Adipocyte (in vitro differentiated cells): Measurements from ENCODE around the gene CCDC110.

ENCODE experiments used
- DNase-seq: peaks from one replicate; pipeline ENCODE4 v3.0.0-alpha.2; 2015; ENCODE audit warnings: low read depth
- H3K27me3 ChIP-seq: replicated peaks from 2 replicates; pipeline ENCODE4 v1.7.0; 2013; ENCODE audit warnings: mild to moderate bottlenecking, low read length, moderate library complexity; ENCODE audit not compliant: control insufficient read depth, insufficient read depth
- H3K36me3 ChIP-seq: 2 replicates; pipeline ENCODE4 v1.7.0; 2013; ENCODE audit warnings: low read length, mild to moderate bottlenecking, moderate library complexity; ENCODE audit not compliant: control insufficient read depth, insufficient read depth, severe bottlenecking
- H3K4me1 ChIP-seq: 2 replicates; pipeline ENCODE4 v1.7.0; 2013; ENCODE audit warnings: mild to moderate bottlenecking, low read length, moderate library complexity; ENCODE audit not compliant: control insufficient read depth, insufficient read depth
- H3K4me3 ChIP-seq: 2 replicates; pipeline ENCODE4 v1.7.0; 2013; ENCODE audit warnings: mild to moderate bottlenecking, low read length, moderate library complexity
- H3K9ac ChIP-seq: 2 replicates; pipeline ENCODE4 v1.7.0; 2013; ENCODE audit warnings: mild to moderate bottlenecking, low read length, moderate library complexity
- H3K9me3 ChIP-seq: 2 replicates; pipeline ENCODE4 v1.7.0; 2013; ENCODE audit warnings: mild to moderate bottlenecking, low read length, moderate library complexity; ENCODE audit not compliant: control insufficient read depth

CCDC110 gene

GRCh38 chr4:185411849-185412248, 59.7 kb downstream of the CCDC110 start:
- no peak overlapping the region for H3K4me3 ChIP-seq
- peaks cover 65% of the 10 kb centered on the region for H3K36me3 ChIP-seq
- no peak for DNase-seq
- H3K9me3 ChIP-seq = no peaks in the 10 kb centered on the region
- H3K9ac ChIP-seq = no peak overlapping the region
- H3K27me3 ChIP-seq = no peaks in the 10 kb centered on the region
- H3K4me1 ChIP-seq = peaks cover 5% of the 10 kb centered on the region

DNA sequence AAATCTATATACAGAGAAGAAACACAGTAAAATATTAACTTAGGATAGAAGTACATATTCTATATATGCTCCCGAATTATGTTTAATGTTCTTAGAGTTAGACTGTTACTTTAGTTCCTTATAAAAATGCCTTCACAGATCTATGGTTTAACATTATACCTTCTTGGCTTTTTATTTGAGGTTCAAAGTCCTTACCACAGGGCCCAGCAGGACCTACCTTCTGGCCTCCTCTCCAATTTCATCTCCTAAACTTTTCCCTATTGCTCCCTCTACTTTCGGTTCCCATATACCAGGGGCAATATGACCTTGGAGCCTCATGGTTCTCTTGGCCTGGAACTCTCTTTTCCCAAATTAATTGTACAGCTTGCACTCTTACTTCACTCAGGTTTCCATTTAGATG, 63.1 kb downstream of the CCDC110 start:
- H3K9ac ChIP-seq = no peak overlapping the region
- H3K4me3 ChIP-seq = no peak overlapping the region
- H3K27me3 ChIP-seq = no peaks in the 10 kb centered on the region
- no peaks in the 10 kb centered on the region for H3K4me1 ChIP-seq
- H3K9me3 ChIP-seq = no peaks in the 10 kb centered on the region
- peaks cover 54% of the 10 kb centered on the region for H3K36me3 ChIP-seq
- no peak for DNase-seq

DNA sequence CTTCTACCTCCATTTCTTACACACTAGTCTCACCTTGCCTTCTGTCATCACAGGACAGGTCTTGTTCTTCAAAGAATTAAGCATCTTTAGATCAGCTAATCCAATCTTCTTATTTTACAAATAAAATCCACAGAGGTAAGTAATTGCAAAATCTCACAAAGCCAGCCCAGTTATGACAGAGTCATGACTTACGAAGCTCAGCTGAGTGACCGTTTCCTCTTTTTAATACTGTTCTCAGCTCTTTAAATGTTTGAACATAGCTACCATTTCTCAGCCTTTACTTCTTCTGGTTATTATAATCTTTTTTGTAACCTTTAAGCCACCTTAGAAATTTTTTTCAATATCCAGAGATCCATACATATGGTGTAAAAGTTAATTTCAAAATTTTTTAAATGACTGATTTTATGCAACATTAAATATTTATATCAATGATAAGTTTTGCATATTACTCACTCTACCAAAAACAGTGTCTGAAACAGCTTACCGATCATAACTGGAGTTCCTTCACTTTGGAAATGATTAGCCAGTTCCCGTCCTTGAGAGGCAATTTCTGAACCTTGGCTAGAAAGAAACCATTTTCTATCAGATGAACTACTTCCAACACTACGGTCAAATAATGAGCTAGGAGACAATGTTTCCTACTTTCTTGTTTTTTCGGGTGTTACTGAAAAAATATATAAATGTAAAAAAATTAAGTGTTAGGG, 66.1 kb downstream of the CCDC110 start:
- no peaks in the 10 kb centered on the region for H3K27me3 ChIP-seq
- H3K36me3 ChIP-seq = peaks cover 57% of the 10 kb centered on the region
- no peaks in the 10 kb centered on the region for H3K4me1 ChIP-seq
- DNase-seq = no peak
- no peak overlapping the region for H3K4me3 ChIP-seq
- H3K9ac ChIP-seq = no peak overlapping the region
- H3K9me3 ChIP-seq = no peaks in the 10 kb centered on the region

DNA sequence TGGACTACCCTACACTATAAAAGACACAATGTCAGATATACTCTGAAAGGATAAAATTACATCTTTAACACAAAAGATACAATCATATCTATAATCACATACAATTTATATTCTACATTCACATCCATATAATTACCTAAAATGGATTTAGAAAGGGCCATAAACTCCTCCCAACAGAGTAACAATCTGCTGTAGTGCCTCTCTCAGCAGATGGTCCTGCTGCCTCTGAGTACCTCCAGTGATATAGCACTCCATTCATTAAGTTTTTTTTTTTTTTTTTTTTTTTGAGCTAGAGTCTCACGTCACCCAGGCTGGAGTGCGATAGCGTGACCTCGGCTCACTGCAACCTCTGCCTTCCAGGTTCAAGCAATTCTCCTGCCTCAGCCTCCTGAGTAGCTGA, 67.5 kb downstream of the CCDC110 start:
- no peak for DNase-seq
- Histone ChIP-seq H3K4me3 (no peak overlapping the region), H3K4me1 (no peaks in the 10 kb centered on the region), H3K36me3 (peaks cover 62% of the 10 kb centered on the region), H3K27me3 (no peaks in the 10 kb centered on the region), H3K9ac (no peak overlapping the region), H3K9me3 (no peaks in the 10 kb centered on the region)

DNA sequence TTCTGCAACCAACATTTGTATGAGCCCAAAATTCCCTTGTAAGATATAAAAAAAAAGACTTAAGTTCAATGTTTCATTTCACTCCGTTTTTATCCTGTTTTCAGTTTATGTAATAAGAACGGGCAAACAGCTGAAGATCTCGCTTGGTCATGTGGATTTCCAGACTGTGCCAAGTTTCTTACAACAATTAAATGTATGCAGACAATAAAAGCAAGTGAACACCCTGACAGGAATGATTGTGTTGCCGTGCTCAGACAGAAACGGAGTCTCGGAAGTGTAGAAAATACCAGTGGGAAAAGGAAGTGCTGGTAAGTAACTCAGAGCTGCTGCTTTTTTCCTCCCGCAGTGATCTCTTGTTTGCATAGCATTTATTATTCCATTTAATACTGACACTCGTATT, 72.1 kb downstream of the CCDC110 start:
- DNase-seq = no peak
- H3K4me3 ChIP-seq = no peak overlapping the region
- no peaks in the 10 kb centered on the region for H3K27me3 ChIP-seq
- peaks cover 17% of the 10 kb centered on the region for H3K4me1 ChIP-seq
- no peaks in the 10 kb centered on the region for H3K9me3 ChIP-seq
- H3K9ac ChIP-seq = no peak overlapping the region
- peaks cover 43% of the 10 kb centered on the region for H3K36me3 ChIP-seq

GRCh38 chr4:185398618-185399017, 72.9 kb downstream of the CCDC110 start:
- Histone ChIP-seq H3K27me3 (no peaks in the 10 kb centered on the region), H3K36me3 (peaks cover 43% of the 10 kb centered on the region), H3K9me3 (no peaks in the 10 kb centered on the region), H3K4me1 (peaks cover 19% of the 10 kb centered on the region), H3K9ac (no peak overlapping the region), H3K4me3 (no peak overlapping the region)
- DNase-seq = no peak

DNA sequence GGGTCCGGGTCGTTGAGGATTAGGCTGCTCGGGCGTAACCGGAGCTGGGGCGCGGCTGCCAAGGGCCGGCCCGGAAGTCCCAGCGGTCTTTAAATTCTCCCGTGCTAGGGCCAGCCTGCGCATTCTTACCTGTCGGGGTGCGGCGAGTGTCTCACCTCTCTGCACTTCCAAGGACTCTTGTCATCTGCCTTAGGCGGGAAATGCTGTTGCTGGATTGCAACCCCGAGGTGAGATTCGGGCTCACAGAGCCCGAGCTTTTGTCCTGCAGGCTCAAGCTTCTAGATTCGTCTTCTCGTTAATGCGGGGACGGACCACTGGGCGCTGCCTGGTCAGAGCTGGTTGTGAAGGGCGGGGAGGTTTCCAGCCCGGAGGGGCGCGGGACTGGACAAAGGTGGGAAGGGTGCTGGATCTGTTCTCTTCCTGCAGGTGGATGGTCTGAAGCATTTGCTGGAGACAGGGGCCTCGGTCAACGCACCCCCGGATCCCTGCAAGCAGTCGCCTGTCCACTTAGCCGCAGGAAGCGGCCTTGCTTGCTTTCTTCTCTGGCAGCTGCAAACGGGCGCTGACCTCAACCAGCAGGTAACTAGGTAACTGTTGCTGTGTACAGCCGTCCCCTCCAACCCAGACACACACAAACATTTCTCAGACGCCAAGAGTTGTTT, 74.7 kb downstream of the CCDC110 start, which contains the start of gene ANKRD37:
ANKRD37 (plus strand) TSS at position 118 of the 662 bp plus-strand sequence; CDS start at position 201, 83 bp downstream.
- H3K36me3 ChIP-seq = peaks cover 28% of the 10 kb centered on the region
- H3K4me3 ChIP-seq = peak within 1 kb of the TSS; percentile 93
- peaks cover 19% of the 10 kb centered on the region for H3K4me1 ChIP-seq
- no peaks in the 10 kb centered on the region for H3K27me3 ChIP-seq
- H3K9me3 ChIP-seq = no peaks in the 10 kb centered on the region
- no peak for DNase-seq
- H3K9ac ChIP-seq = peak within 1 kb of the TSS; percentile 92

- H3K36me3 ChIP-seq = peaks cover 21% of the 10 kb centered on the region
- H3K9ac ChIP-seq = peak overlapping the region; percentile 92
- peaks cover 19% of the 10 kb centered on the region for H3K4me1 ChIP-seq
- no peaks in the 10 kb centered on the region for H3K9me3 ChIP-seq
- peak overlapping the region; percentile 93 for H3K4me3 ChIP-seq
- H3K27me3 ChIP-seq = no peaks in the 10 kb centered on the region
- peak; percentile 98 for DNase-seq
Measured at GRCh38 chr4:185395956-185396723, 75.4 kb downstream of the CCDC110 start.

DNA sequence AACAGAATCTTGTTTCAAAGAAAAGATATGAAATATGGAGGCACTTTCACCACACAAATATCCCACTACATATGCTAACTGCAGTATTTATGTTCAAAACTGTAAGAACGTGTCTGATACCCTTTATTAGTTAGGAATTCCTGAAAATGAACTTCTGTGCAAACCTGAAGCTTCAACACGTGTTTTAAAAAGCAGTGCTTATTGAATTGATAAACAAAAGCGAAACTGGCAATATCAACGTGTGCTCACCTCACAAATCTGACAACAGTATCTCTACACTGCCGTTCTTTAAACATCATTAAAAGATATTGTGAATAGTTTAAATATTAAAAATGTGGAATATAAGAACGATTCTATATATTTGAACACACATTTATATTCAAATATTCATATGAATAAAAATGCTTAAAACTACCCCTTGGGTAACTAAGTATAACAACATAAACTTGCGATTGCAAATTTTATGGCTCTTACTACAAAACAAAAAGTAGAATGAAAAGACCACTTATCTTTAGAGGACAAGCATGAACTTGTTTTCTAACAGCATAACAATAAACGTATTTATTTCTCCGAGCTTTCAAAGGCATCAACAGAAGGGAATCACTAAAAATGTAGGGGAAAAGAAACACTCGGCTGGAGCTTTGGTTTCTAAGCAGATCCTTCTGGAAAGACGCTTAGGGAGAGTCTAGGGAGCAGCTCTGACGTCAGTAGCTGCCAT, 76.1 kb downstream of the CCDC110 start, which contains the start of gene LRP2BP:
LRP2BP (minus strand) TSS at position 687 of the 718 bp plus-strand sequence. CDS start 17,738 bp downstream, outside the sequence.
- Histone ChIP-seq H3K4me1 (peaks cover 19% of the 10 kb centered on the region), H3K36me3 (peaks cover 16% of the 10 kb centered on the region), H3K4me3 (peak within 1 kb of the TSS; percentile 93), H3K9me3 (no peaks in the 10 kb centered on the region), H3K9ac (peak within 1 kb of the TSS; percentile 92), H3K27me3 (no peaks in the 10 kb centered on the region)
- DNase-seq = no peak
